Mesenchymal stem cell (in vitro differentiated cells and primary cell): Measurements from ENCODE around the gene TBC1D8.
"Not testable (repeated sequence)": the region's sequence is repeated elsewhere in the genome, so short reads cannot be mapped to it uniquely, and the experiment has no call there.

Experiments used
- DNase-seq: peaks from one replicate; pipeline ENCODE4 v3.0.0-alpha.2; 2013
- H2AFZ ChIP-seq: one replicate; pipeline ENCODE4 v1.6.1; 2013; ENCODE audit warnings: low read depth, mild to moderate bottlenecking, control low read depth, inconsistent platforms, low read length, moderate library complexity
- H2AK5ac ChIP-seq: 2 replicates; pipeline ENCODE4 v1.6.1; 2013; ENCODE audit warnings: low read length, moderate library complexity, mild to moderate bottlenecking, inconsistent platforms; ENCODE audit not compliant: severe bottlenecking
- H2BK120ac ChIP-seq: one replicate; pipeline ENCODE4 v1.6.1; 2013; ENCODE audit warnings: low read depth, mild to moderate bottlenecking, inconsistent platforms, low read length, moderate library complexity
- H2BK12ac ChIP-seq, 2 experiments: one replicate each; pipeline ENCODE4 v1.6.1; 2013; ENCODE audit warnings: inconsistent platforms in 2 of 2, low read length in 2 of 2, mild to moderate bottlenecking in 2 of 2, moderate library complexity in 2 of 2, control low read depth in 1 of 2
- H2BK15ac ChIP-seq: one replicate; pipeline ENCODE4 v1.6.1; 2013; ENCODE audit warnings: mild to moderate bottlenecking, low read depth, inconsistent platforms; ENCODE audit not compliant: poor library complexity, severe bottlenecking
- H2BK5ac ChIP-seq: 2 replicates; pipeline ENCODE4 v1.6.1; 2013; ENCODE audit warnings: low read depth, mild to moderate bottlenecking, low read length, control low read depth, inconsistent platforms; ENCODE audit not compliant: poor library complexity, severe bottlenecking
- H3K14ac ChIP-seq, 2 experiments: one replicate each; pipeline ENCODE4 v1.6.1; 2013; ENCODE audit warnings: inconsistent platforms in 2 of 2, low read length in 2 of 2, control low read depth in 1 of 2, mild to moderate bottlenecking in 1 of 2, moderate library complexity in 1 of 2
- H3K18ac ChIP-seq, 2 experiments: one replicate each; pipeline ENCODE4 v1.6.1; 2013; ENCODE audit warnings: inconsistent platforms in 2 of 2, low read length in 2 of 2, control low read depth in 1 of 2, low read depth in 1 of 2, mild to moderate bottlenecking in 1 of 2
- H3K23ac ChIP-seq, 2 experiments: one replicate each; pipeline ENCODE4 v1.6.1; 2013; ENCODE audit warnings: inconsistent platforms in 2 of 2, low read length in 2 of 2, mild to moderate bottlenecking in 2 of 2, moderate library complexity in 2 of 2, control low read depth in 1 of 2
- H3K27ac ChIP-seq: 2 replicates; pipeline ENCODE4 v1.5.1; 2013; ENCODE audit warnings: mild to moderate bottlenecking, moderate library complexity, low read length, control low read depth, inconsistent platforms; ENCODE audit not compliant: poor library complexity, severe bottlenecking
- H3K27me3 ChIP-seq, 2 experiments: 2 replicates each; pipeline versions ENCODE4 v1.6.1 to v1.7.0; 2013; ENCODE audit warnings: low read length in 2 of 2, mild to moderate bottlenecking in 2 of 2, moderate library complexity in 2 of 2, control low read depth in 1 of 2, inconsistent platforms in 1 of 2; ENCODE audit not compliant: control insufficient read depth in 1 of 2, insufficient read depth in 1 of 2
- H3K36me3 ChIP-seq, 2 experiments: 2 replicates each; pipeline versions ENCODE4 v1.6.1 to v1.7.0; 2013; ENCODE audit warnings: low read length in 2 of 2, control low read depth in 1 of 2, inconsistent platforms in 1 of 2, low read depth in 1 of 2, mild to moderate bottlenecking in 1 of 2; ENCODE audit not compliant: insufficient read depth in 2 of 2, control insufficient read depth in 1 of 2
- H3K4ac ChIP-seq, 2 experiments: one replicate each; pipeline ENCODE4 v1.6.1; 2013; ENCODE audit warnings: inconsistent platforms in 2 of 2, low read length in 2 of 2, mild to moderate bottlenecking in 2 of 2, moderate library complexity in 2 of 2, control low read depth in 1 of 2, low read depth in 1 of 2
- H3K4me1 ChIP-seq: 2 replicates; pipeline ENCODE4 v1.6.1; 2013; ENCODE audit warnings: low read depth, low read length, control low read depth; ENCODE audit not compliant: control insufficient read depth, insufficient read depth
- H3K4me2 ChIP-seq: 2 replicates; pipeline ENCODE4 v1.6.1; 2013; ENCODE audit warnings: low read length, mild to moderate bottlenecking, inconsistent platforms; ENCODE audit not compliant: poor library complexity, severe bottlenecking
- H3K4me3 ChIP-seq, 2 experiments: 2 replicates each; pipeline versions ENCODE4 v1.5.1 to v1.7.0; 2013; ENCODE audit warnings: low read length in 2 of 2, mild to moderate bottlenecking in 2 of 2, control low read depth in 1 of 2, low read depth in 1 of 2; ENCODE audit not compliant: insufficient read depth in 1 of 2
- H3K79me1 ChIP-seq: replicated peaks from 2 replicates; pipeline ENCODE4 v1.6.1; 2013; ENCODE audit warnings: mild to moderate bottlenecking, control low read depth, low read length, inconsistent platforms; ENCODE audit not compliant: poor library complexity, severe bottlenecking
- H3K9ac ChIP-seq: 2 replicates; pipeline ENCODE4 v1.7.0; 2013; ENCODE audit warnings: mild to moderate bottlenecking, low read length, moderate library complexity
- H3K9me3 ChIP-seq: 2 replicates; pipeline ENCODE4 v1.7.0; 2013; ENCODE audit warnings: mild to moderate bottlenecking, low read length; ENCODE audit not compliant: control insufficient read depth
- H4K8ac ChIP-seq: one replicate; pipeline ENCODE4 v1.6.1; 2013; ENCODE audit warnings: inconsistent platforms, mild to moderate bottlenecking, low read length, moderate library complexity
- H4K91ac ChIP-seq: one replicate; pipeline ENCODE4 v1.6.1; 2013; ENCODE audit warnings: mild to moderate bottlenecking, low read length, inconsistent platforms
- WGBS: methylation state at CpG from one replicate; pipeline ENCODE4 v1.1.7; 2013; ENCODE audit warnings: mixed read lengths; 5-methylcytosine and 5-hydroxymethylcytosine counted together

The TBC1D8 gene

DNA sequence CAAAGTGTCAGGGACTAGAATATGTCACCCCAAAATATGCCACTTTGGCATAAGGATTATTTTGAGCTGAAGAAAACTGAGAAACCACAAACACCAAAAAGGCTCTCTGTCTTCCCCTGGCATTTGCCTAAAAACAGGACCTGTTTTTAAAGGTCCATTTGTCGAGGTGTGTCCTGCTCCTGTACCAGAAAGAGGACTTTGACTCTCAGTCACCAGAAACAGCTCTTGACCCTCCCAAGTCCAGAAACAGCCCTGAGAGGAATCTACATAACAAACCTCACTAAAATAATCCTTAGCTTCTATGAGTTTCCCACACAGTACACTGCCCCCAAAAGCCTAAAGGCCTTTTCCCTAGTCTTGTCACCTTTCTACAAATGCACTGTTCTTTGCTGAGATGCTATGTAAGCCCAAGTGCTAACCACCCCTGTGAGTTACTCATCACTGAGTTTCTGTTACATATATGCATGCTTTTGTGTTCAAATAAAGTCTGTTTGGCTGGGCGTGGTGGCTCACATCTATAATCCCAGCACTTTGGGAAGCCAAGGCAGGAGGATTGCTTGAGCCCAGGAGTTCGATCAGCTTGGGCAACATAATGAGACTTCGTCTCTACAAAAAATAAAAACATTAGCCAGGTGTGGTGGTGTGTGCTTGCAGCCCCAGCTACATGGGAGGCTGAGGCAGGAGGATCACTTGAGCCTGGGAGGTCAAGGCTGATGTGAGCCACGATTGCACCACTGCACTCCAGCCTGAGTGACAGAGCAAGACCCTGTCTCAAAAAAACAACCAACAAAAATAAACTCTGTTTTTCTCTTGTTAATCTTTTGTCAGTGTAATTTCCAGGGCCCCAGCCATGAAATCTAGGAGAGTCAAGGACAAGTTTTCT lies 93.9 kb downstream of the TBC1D8 start:
- no peak overlapping the region for H2BK5ac ChIP-seq
- no peak overlapping the region for H3K27ac ChIP-seq
- H3K4ac ChIP-seq = no peak overlapping the region
- H3K14ac ChIP-seq = no peak overlapping the region
- H4K8ac ChIP-seq = no peak overlapping the region
- H3K23ac ChIP-seq = no peak overlapping the region
- no peak for DNase-seq
- H2BK120ac ChIP-seq = no peak overlapping the region
- H2BK12ac ChIP-seq = no peak overlapping the region
- H3K79me1 ChIP-seq = no peaks in the 10 kb centered on the region
- peaks cover 5 to 45% of the 10 kb centered on the region in 2 experiments for H3K36me3 ChIP-seq
- no peak overlapping the region for H2AK5ac ChIP-seq
- no peak overlapping the region for H3K4me2 ChIP-seq
- no peaks in the 10 kb centered on the region for H3K27me3 ChIP-seq
- H4K91ac ChIP-seq = no peak overlapping the region
- no peaks in the 10 kb centered on the region for H3K9me3 ChIP-seq
- H3K4me3 ChIP-seq = no peak overlapping the region
- no peak overlapping the region for H3K9ac ChIP-seq
- H2AFZ ChIP-seq = no peak overlapping the region
- 99% methylated on average over 5 of the region's 5 CpGs for WGBS
- no peak overlapping the region for H3K18ac ChIP-seq
- H2BK15ac ChIP-seq = no peak overlapping the region
- peaks cover 10% of the 10 kb centered on the region for H3K4me1 ChIP-seq

DNA sequence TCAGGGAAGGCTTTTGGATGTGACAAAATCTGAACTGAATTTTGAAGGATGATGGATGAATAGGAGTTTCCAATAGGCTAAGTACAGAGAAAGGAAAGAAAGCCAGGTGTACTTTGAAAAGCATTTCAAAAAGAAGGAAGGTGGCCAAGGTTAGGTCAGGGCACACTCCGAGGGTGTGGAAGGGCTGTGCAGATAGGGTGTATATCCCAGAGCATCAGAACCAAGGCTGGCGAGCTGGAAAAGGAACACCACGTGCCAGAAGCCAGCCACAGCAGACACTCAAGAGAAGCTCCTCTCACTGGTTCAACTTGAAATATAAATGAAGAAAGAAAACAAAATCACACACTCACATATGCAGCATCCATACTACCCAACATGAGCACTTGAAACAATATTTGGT lies 98.1 kb downstream of the TBC1D8 start:
- H2BK12ac ChIP-seq = no peak overlapping the region
- H2AK5ac ChIP-seq = no peak overlapping the region
- H4K91ac ChIP-seq = no peak overlapping the region
- H3K4me3 ChIP-seq = no peak overlapping the region
- no peak overlapping the region for H3K14ac ChIP-seq
- H3K4me1 ChIP-seq = no peaks in the 10 kb centered on the region
- no peak overlapping the region for H2BK120ac ChIP-seq
- WGBS = 93% methylated on average over 3 of the region's 3 CpGs
- H3K27me3 ChIP-seq = no peaks in the 10 kb centered on the region
- H3K36me3 ChIP-seq = peaks cover 5 to 66% of the 10 kb centered on the region in 2 experiments
- no peaks in the 10 kb centered on the region for H3K9me3 ChIP-seq
- no peak overlapping the region for H3K18ac ChIP-seq
- no peak overlapping the region for H3K4me2 ChIP-seq
- DNase-seq = no peak
- H3K9ac ChIP-seq = no peak overlapping the region
- no peak overlapping the region for H2BK15ac ChIP-seq
- no peak overlapping the region for H3K4ac ChIP-seq
- no peaks in the 10 kb centered on the region for H3K79me1 ChIP-seq
- no peak overlapping the region for H2AFZ ChIP-seq
- no peak overlapping the region for H4K8ac ChIP-seq
- no peak overlapping the region for H3K27ac ChIP-seq
- H3K23ac ChIP-seq = no peak overlapping the region
- no peak overlapping the region for H2BK5ac ChIP-seq

DNA sequence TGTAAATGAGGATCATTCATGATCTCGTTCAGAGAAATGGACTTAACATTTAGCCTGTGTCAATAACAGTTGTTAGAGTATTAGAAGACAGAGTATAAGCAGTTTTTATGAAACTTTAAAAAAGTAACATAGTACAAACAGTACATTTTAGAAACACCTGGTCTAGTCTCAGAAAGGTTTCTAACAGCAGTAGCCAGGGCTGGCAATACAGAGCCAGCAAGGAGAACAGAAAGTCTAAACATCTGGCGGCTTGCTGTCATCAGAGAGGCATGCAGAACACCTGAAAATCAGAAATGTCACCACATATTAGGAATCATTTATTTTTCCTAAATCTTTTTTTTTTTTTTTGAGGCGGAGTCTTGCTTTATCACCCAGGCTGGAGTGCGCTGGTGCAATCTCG lies 99.0 kb downstream of the TBC1D8 start:
- Histone ChIP-seq H2BK15ac (no peak overlapping the region), H3K79me1 (no peaks in the 10 kb centered on the region), H2BK5ac (no peak overlapping the region), H3K9ac (no peak overlapping the region), H2AK5ac (no peak overlapping the region), H3K4me1 (peaks cover 4% of the 10 kb centered on the region), H2BK120ac (no peak overlapping the region), H3K36me3 (peaks cover 5 to 56% of the 10 kb centered on the region in 2 experiments), H4K8ac (no peak overlapping the region), H2BK12ac (no peak overlapping the region), H3K27ac (no peak overlapping the region), H3K27me3 (no peaks in the 10 kb centered on the region), H3K9me3 (no peaks in the 10 kb centered on the region), H2AFZ (no peak overlapping the region), H3K4me3 (no peak overlapping the region), H3K23ac (no peak overlapping the region), H3K4ac (no peak overlapping the region), H3K18ac (no peak overlapping the region), H3K4me2 (no peak overlapping the region), H4K91ac (no peak overlapping the region), H3K14ac (no peak overlapping the region)
- WGBS = 95% methylated on average over 1 of the region's 5 CpGs
- DNase-seq = no peak

DNA sequence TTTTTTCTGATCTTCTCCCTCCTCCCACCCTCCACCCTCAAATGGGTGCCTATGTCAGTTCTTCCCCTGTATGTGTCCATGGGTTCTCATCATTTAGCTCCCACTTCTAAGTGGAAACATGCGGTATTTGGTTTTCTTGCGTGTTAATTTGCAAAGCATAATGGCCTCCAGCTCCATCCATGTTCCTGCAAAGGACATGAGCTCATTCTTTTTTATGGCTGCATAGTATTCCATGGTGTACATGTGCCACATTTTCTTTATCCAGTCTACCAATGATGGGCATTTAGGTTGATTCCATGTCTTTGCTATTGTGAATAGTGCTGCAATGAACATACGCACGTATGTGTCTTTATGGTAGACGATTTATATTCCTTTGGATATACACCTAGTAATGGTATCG lies 100.3 kb downstream of the TBC1D8 start:
- not testable (repeated sequence) for H3K9me3 ChIP-seq, H3K14ac ChIP-seq, H3K4me2 ChIP-seq, H3K27ac ChIP-seq, H3K4ac ChIP-seq, H3K27me3 ChIP-seq, DNase-seq, H2BK12ac ChIP-seq, H2BK15ac ChIP-seq, H3K4me3 ChIP-seq, H3K4me1 ChIP-seq, H3K9ac ChIP-seq, H3K18ac ChIP-seq, H2BK120ac ChIP-seq, H4K8ac ChIP-seq, H4K91ac ChIP-seq, H2AFZ ChIP-seq, H3K79me1 ChIP-seq, H2AK5ac ChIP-seq, H2BK5ac ChIP-seq, H3K23ac ChIP-seq
- 98% methylated on average over 6 of the region's 6 CpGs for WGBS
- peaks cover 5 to 49% of the 10 kb centered on the region in 2 experiments for H3K36me3 ChIP-seq
